GM21515 (cell line): Measurements from ENCODE around the gene VSTM1.
"Not testable (repeated sequence)": the region's sequence is repeated elsewhere in the genome, so short reads cannot be mapped to it uniquely, and the experiment has no call there.

Experiments
- ATAC-seq: cut with Tn5 transposase; IDR thresholded peaks from one replicate; pipeline ENCODE4 v1.9.1; 2021; ENCODE audit not compliant: unreplicated experiment

VSTM1 gene

GRCh38 chr19:54063350-54064116 is at the start of gene VSTM1:
VSTM1 (minus strand) TSS chr19:54063897; CDS start chr19:54063777, 120 bp downstream.
- ATAC-seq, result no peak

GRCh38 chr19:54109651-54110050 is 46.0 kb upstream of the VSTM1 start:
- no peak for ATAC-seq

GRCh38 chr19:54108496-54108895 is 44.8 kb upstream of the VSTM1 start:
- ATAC-seq, result no peak

GRCh38 chr19:54107876-54108490 is 44.3 kb upstream of the VSTM1 start:
- no peak for ATAC-seq

- ATAC-seq, result no peak
Measured at GRCh38 chr19:54106716-54107115, 43.0 kb upstream of the VSTM1 start.

- no peak for ATAC-seq
Measured at GRCh38 chr19:54105796-54106195, 42.1 kb upstream of the VSTM1 start.

GRCh38 chr19:54104998-54105715 is 41.5 kb upstream of the VSTM1 start:
- no peak for ATAC-seq

GRCh38 chr19:54102421-54103169 is 38.9 kb upstream of the VSTM1 start, which contains the start of gene NDUFA3:
NDUFA3 (plus strand) TSS chr19:54102855; CDS start chr19:54102879, 24 bp downstream.
- ATAC-seq, result peak; percentile 92

GRCh38 chr19:54100561-54100960 is 36.9 kb upstream of the VSTM1 start, which contains the start of gene OSCAR:
OSCAR (minus strand) TSS chr19:54100803; CDS start chr19:54100792, 11 bp downstream.
- ATAC-seq, result no peak

- not testable (repeated sequence) for ATAC-seq
Measured at GRCh38 chr19:54099903-54100255, 36.2 kb upstream of the VSTM1 start.

- ATAC-seq, result no peak
Measured at GRCh38 chr19:54099190-54099902, 35.6 kb upstream of the VSTM1 start.

GRCh38 chr19:54096617-54097106 is 33.0 kb upstream of the VSTM1 start:
- ATAC-seq, result no peak

GRCh38 chr19:54095859-54096616 is 32.3 kb upstream of the VSTM1 start:
- ATAC-seq, result not testable (repeated sequence)

- no peak for ATAC-seq
Measured at GRCh38 chr19:54095136-54095858, 31.6 kb upstream of the VSTM1 start.

GRCh38 chr19:54094426-54095000 is 30.8 kb upstream of the VSTM1 start:
- ATAC-seq, result no peak

- ATAC-seq, result no peak
Measured at GRCh38 chr19:54084410-54084809, 20.7 kb upstream of the VSTM1 start.

GRCh38 chr19:54081032-54081431 is 17.3 kb upstream of the VSTM1 start, which contains the start of gene TARM1:
TARM1 (minus strand) TSS chr19:54081365; CDS start chr19:54081340, 25 bp downstream.
- no peak for ATAC-seq

GRCh38 chr19:54077334-54077733 is 13.6 kb upstream of the VSTM1 start:
- no peak for ATAC-seq
